Activated CD4-positive, alpha-beta T cell treated with anti-CD3 and anti-CD28 coated beads, Interleukin-2, Interleukin-4, amounts not matched to agents 100 ng/mL and 50 ng/mL, durations not matched to agents 16 hours and 8 hours (primary cell): ENCODE measurements around the gene RPL22L1.
A peak's percentile ranks its signal among the peaks of the same experiment; 100 is the strongest.
"Not testable (repeated sequence)": the region's sequence is repeated elsewhere in the genome, so short reads cannot be mapped to it uniquely, and the experiment has no call there.

Experiments
- DNase-seq: peaks from one replicate; pipeline ENCODE4 v3.0.0-alpha.2; 2020; ENCODE audit warnings: low spot score

The RPL22L1 gene

GRCh38 chr3:170829546-170830272, 40.3 kb downstream of the RPL22L1 start:
- peak; percentile 5 for DNase-seq

- DNase-seq = no peak
These were observed 43.9 kb downstream of the RPL22L1 start for GRCh38 chr3:170826047-170826446.

GRCh38 chr3:170823562-170823961, 46.4 kb downstream of the RPL22L1 start:
- DNase-seq = not testable (repeated sequence)

- not testable (repeated sequence) for DNase-seq
These were observed 51.7 kb downstream of the RPL22L1 start for GRCh38 chr3:170818325-170818724.

GRCh38 chr3:170817471-170817870, 52.5 kb downstream of the RPL22L1 start:
- DNase-seq = not testable (repeated sequence)

- DNase-seq = no peak
These were observed 53.2 kb downstream of the RPL22L1 start for GRCh38 chr3:170816841-170817240.

DNA sequence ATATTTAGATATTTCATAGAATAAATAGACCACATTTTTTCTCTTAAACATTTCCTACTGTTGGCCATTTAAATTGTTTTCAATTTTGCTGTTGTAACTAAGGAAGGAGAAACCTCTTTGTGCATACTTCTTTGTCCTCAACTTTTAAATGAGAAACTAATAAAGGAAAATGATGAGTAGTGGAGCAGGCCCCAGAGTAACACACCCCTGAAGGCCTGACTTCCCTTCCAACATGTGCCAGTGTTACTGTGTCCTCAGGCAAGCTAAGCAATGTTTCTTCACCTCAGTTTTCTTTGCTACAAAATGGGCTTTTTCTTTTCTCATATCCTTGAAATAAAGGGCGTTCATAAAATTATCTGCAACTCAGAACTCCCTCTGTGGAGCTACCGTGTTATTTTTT, 53.7 kb downstream of the RPL22L1 start:
- DNase-seq = no peak

DNA sequence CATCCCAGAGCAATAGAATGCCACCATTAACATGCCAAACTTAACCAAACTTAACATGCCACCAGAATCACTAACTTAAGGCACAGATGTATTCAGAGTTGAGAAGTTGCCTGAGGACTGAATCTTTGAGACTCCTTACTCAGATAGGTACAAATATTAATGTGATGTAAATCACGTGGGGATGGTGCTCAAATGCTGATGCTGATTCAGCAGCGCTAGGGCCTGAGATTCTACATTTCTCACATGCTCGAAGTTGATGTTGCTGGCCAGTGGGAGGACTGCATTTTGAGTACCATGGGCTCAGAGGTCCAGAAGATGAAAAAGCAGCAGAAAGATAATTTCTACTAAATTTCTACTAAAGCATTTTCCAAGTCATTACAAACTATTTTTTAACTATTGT, 54.1 kb downstream of the RPL22L1 start:
- no peak for DNase-seq

DNA sequence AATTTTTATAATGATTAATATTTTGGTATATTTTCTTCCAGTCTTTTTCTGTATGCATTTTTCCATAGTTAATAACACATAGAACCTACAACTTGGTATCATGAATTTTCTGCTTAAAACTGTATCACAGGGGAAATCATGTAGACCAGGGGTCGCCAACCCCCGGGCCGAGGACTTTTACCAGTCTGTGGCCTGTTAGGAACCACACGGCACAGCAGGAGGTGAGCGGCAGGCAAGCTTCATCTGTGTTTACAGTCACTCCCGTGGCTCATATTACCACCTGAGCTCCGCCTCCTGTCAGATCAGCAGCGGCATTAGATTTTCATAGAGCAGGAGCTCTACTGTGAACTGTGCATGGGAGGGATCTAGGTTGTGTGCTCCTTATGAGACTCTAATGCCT, 54.7 kb downstream of the RPL22L1 start:
- no peak for DNase-seq
